ENCODE results near the gene DNAAF1.

DNA sequence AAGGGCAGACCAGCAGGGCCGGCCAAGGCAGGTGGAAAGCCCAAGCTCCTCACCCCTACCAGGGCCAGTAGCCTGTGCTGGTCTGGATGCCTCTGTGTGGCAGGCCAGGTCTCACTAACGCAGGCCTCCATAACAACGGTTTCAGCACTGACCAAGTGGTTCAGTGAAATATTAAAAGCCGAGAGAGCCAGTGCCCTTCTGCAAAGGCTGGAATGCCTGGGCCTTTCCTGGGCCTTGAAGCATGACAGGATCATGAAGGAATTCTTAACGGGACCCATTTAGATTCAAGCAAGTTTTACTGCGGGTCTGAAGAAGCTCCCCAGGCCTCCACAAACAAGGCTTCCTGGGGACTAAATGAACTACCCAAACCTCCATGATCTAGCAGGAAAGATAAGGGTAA lies 62.1 kb downstream of the DNAAF1 start:
- TF ChIP-seq, protein P1, sequence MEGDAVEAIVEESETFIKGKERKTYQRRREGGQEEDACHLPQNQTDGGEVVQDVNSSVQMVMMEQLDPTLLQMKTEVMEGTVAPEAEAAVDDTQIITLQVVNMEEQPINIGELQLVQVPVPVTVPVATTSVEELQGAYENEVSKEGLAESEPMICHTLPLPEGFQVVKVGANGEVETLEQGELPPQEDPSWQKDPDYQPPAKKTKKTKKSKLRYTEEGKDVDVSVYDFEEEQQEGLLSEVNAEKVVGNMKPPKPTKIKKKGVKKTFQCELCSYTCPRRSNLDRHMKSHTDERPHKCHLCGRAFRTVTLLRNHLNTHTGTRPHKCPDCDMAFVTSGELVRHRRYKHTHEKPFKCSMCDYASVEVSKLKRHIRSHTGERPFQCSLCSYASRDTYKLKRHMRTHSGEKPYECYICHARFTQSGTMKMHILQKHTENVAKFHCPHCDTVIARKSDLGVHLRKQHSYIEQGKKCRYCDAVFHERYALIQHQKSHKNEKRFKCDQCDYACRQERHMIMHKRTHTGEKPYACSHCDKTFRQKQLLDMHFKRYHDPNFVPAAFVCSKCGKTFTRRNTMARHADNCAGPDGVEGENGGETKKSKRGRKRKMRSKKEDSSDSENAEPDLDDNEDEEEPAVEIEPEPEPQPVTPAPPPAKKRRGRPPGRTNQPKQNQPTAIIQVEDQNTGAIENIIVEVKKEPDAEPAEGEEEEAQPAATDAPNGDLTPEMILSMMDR (IDR thresholded peaks at IDR 0.05; ENCODE audit: extremely low read depth in 1 of 2, insufficient read depth in 1 of 2, low read depth in 1 of 2, low read length in 2 of 2), result no peak
- no peak for TF ChIP-seq POLR2A (IDR thresholded peaks at IDR 0.05; ENCODE audit: low read depth, low read length)
- TF ChIP-seq EZH2 (IDR thresholded peaks at IDR 0.05; ENCODE audit: borderline replicate concordance, low read depth, low read length, severe bottlenecking), result no peak
- no peak for TF ChIP-seq JUN (IDR thresholded peaks at IDR 0.05; ENCODE audit: borderline replicate concordance, insufficient read depth, insufficient read length, low read depth)
- TF ChIP-seq POLR2AphosphoS5 (IDR thresholded peaks at IDR 0.05; ENCODE audit: insufficient read depth, low read depth, low read length), result no peak
- TF ChIP-seq, protein P2, sequence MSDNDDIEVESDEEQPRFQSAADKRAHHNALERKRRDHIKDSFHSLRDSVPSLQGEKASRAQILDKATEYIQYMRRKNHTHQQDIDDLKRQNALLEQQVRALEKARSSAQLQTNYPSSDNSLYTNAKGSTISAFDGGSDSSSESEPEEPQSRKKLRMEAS (IDR thresholded peaks at IDR 0.05; ENCODE audit: insufficient read depth, insufficient read length), result no peak
- TF ChIP-seq MYC (IDR thresholded peaks at IDR 0.05; ENCODE audit: low read depth, low read length), result no peak
